Keratinocyte (primary cell): ENCODE data around the gene ERICH6B.

Experiments used
- CTCF ChIP-seq, 3 experiments: IDR thresholded peaks in 1 of 3; conservative IDR thresholded peaks in 1 of 3; optimal IDR thresholded peaks in 1 of 3; 2 replicates in 2 of 3; 3 replicates in 1 of 3; pipeline versions ENCODE3 to v1.5.1; 2011; ENCODE audit warnings: low read length in 3 of 3, mild to moderate bottlenecking in 3 of 3, moderate library complexity in 2 of 3, control low read depth in 1 of 3, inconsistent platforms in 1 of 3; ENCODE audit not compliant: insufficient read depth in 2 of 3; ENCODE audit errors: extremely low read depth in 1 of 3
- EZH2 ChIP-seq: IDR thresholded peaks from one replicate; pipeline ENCODE4 v1.6.1; 2012; ENCODE audit warnings: inconsistent platforms, mild to moderate bottlenecking, low read length, moderate library complexity

GRCh38 chr13:45546410-45546765 lies 69.2 kb downstream of the ERICH6B start:
- TF ChIP-seq CTCF (optimal IDR thresholded peaks at IDR 0.05 in 1 of 3, IDR thresholded peaks at IDR 0.05 in 1 of 3, conservative IDR thresholded peaks at IDR 0.05 in 1 of 3; ENCODE audit: extremely low read depth in 1 of 3, insufficient read depth in 2 of 3, low read length in 3 of 3), result no peak
- no peak for TF ChIP-seq EZH2
